ENCODE data around the gene DAW1.
"Not testable (repeated sequence)": the region's sequence is repeated elsewhere in the genome, so short reads cannot be mapped to it uniquely, and the experiment has no call there.

Gene DAW1

GRCh38 chr2:227871375-227871791 lies at the start of gene DAW1:
Gene DAW1, plus strand, starts transcription at chr2:227871631. Its CDS starts 59 bp downstream, at chr2:227871690.
- DNase-seq (ENCODE audit: low read depth), result peak; percentile 63

- peak; percentile 31 for DNase-seq (ENCODE audit: low read depth)
Observed at GRCh38 chr2:227822416-227823003, 48.9 kb upstream of the DAW1 start.

GRCh38 chr2:227823922-227824321 lies 47.5 kb upstream of the DAW1 start:
- no peak for DNase-seq (ENCODE audit: low read depth)

- DNase-seq (ENCODE audit: low read depth), result no peak
Observed at GRCh38 chr2:227824711-227825110, 46.7 kb upstream of the DAW1 start.

DNA sequence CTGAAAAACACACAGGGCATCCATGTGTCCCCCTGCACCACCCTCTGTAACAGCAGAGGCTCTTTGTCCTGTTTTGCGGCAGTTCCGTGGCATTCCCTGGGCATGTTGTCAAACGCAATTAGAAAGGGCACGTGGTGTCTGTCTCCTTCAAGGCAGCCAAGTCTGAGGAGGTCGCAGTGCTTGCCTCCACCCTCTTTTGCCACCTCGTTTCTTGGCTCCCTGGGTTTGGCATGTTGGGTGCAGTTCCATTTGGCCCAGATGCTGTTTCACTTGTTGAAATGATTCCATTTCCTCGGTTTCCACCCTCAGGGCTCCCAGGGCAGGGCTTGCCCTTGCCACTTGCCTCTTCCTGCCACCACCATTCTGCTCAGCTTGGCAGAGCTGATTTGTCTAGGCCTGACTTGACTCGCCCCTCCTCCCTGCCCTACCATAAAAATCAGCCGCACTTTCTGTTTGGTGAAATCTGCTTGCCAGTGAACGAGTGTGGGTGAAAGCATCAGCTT lies 45.4 kb upstream of the DAW1 start:
- no peak for DNase-seq (ENCODE audit: low read depth)

GRCh38 chr2:227826563-227826962 lies 44.9 kb upstream of the DAW1 start:
- no peak for DNase-seq (ENCODE audit: low read depth)

- no peak for DNase-seq (ENCODE audit: low read depth)
Observed at GRCh38 chr2:227827143-227827542, 44.3 kb upstream of the DAW1 start.

DNA sequence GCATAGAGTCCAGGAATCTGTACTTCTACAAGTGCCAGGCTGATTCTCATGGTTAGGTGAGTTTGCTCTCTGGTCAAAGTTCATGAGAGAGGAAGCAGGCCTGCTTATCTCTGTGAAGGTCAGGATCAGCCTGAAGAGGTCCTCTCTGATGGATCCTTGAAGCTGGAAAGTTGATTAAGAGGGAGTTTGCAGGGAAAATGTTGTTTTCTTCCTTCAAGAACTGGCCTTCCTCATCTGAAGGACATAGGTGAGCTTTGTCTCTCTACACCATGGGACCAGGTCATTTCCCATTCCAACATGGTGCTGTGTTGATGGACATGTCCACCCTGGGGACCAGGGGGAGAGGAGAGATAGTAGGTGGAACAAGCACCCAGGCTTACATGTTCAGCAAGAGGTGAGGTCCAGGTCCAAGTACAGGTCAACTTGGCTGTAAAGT lies 42.9 kb upstream of the DAW1 start:
- no peak for DNase-seq (ENCODE audit: low read depth)

GRCh38 chr2:227829337-227829736 lies 42.1 kb upstream of the DAW1 start:
- no peak for DNase-seq (ENCODE audit: low read depth)

GRCh38 chr2:227834423-227834822 lies 37.0 kb upstream of the DAW1 start:
- no peak for DNase-seq (ENCODE audit: low read depth)

DNA sequence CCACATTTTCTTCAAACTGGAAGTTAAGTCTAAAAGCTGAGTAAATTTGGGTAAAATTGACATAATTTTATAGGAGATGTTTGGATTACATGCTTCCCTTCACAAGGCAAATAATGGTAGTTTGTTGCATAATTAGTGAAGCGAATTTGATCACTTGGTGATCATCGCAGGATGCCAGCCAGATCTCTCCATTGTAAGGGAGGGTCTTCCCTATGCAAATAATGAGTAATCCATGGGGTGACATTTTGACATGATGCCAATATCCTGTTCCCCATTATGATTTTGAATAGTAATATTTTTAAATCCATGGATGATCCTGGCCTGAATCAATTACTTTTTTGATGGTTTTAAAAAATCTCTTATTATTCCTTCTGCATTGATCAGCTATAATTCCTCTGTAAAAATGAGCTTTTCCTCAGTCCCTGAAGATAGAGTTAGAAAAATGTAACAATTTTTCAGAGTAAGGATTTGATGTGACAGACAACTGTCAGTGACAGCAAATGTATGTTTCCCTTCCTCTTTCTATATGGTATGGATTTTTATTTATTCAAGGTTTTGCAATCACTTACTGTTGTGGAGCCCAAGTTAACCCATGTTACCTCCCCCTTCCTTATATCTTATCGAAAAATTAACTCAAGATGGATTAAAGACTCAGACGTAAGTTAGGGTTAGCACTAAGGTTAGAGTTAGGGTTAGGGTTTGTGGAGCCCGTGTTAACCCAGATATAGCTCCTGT lies 36.3 kb upstream of the DAW1 start:
- DNase-seq (ENCODE audit: low read depth), result no peak

DNA sequence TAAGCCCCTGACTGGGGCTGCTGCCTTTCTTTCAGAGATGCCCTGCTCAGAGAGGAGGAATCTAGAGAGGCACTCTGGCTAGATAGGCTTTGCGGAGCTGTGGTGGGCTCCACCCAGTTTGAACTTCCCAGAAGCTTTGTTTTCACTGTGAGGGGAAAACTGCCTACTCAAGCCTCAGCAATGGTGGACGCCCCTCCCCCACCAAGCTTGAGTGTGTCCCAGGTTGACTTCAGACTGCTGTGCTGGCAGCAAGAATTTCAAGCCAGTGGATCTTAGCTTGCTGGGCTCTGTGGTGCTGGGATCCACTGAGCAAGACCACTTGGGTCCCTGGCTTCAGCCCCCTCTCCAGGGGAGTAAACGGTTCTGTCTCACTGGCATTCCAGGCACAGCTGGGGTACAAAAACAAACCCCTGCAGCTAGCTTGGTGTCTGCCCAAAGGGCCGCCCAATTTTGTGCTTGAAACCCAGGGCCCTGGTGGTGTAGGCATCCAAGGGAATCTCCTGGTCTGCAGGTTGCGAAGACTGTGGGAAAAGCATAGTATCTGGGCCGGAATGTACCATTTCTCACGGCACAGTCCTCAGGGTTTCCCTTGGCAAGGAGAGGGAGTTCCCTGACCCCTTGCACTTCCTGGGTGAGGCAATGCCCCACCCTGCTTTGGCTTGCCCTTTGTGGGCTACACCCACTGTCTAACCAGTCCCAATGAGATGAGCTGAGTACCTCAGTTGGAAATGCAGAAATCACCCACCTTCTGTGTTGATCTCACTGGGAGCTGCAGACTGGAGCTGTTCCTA lies 31.9 kb upstream of the DAW1 start:
- DNase-seq (ENCODE audit: low read depth), result not testable (repeated sequence)

- no peak for DNase-seq (ENCODE audit: low read depth)
Observed at GRCh38 chr2:227846831-227847230, 24.6 kb upstream of the DAW1 start.

DNA sequence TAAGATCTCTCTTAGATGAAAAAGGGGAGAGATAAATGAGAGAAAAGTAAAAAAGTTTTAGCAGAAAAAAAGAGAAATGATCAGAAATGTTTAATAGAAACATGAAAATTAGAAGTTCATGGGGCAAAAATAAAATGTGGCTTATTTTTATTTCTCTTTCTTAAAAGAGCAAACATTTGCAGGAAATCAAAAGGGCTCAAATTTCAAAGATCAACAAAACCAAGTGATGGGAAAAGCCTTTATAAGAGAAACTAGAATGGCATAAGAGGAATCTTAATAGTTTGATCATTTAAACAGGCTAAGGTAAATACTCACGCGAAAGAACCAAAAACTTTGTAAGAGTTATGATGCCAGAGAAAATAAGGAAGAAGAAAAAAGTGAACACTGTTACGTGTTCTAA lies 23.3 kb upstream of the DAW1 start:
- no peak for DNase-seq (ENCODE audit: low read depth)

- no peak for DNase-seq (ENCODE audit: low read depth)
Observed at GRCh38 chr2:227848586-227848985, 22.8 kb upstream of the DAW1 start.

- peak; percentile 14 for DNase-seq (ENCODE audit: low read depth)
Observed at GRCh38 chr2:227849906-227850305, 21.5 kb upstream of the DAW1 start.

DNA sequence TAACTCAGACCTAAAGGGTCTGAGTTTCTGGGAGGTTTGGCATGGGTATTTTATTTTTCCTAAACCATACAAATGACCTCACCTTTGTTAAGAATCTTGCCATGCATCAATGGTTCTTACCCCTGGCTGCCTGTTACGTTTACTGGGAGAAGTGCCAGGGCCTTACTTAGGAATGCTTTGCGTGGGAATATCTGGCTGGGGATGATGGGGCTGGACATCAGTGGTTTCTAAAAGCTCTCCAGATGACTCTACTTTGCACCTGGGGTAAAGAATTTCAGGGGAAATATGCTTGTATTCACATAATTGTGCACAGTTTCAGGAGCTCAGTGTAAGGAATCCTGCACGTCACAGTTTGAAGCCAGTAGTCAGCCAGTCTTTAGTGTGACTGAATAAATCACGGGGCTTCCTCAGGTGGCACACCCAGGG lies 18.2 kb upstream of the DAW1 start:
- DNase-seq (ENCODE audit: low read depth), result peak; percentile 45

DNA sequence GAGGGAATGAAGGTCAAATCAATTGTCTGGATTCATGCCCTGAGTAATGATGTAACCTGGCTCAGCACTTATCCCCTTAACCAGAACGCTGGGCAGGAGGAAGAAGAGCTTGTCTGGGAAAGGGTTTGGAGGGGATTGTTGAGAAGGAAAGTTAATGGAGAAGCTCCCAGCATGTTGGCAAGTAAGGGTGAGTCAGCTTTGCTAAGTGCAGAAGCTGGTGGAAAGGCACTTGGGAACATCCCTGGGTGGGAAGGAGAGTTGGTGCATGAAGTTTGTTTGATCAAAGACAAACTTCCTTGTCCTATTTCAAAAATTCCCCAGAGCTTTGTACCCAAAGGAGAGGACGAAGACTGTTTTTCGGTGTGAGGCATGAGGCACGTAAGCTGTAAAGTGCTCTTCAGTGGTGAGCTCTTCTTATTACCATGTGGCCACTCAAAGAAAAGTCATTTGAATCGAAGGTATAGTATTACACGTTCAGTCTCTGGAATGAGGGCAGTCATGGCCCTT lies 17.6 kb upstream of the DAW1 start:
- DNase-seq (ENCODE audit: low read depth), result peak; percentile 16

- no peak for DNase-seq (ENCODE audit: low read depth)
Observed at GRCh38 chr2:227855440-227855839, 16.0 kb upstream of the DAW1 start.

DNA sequence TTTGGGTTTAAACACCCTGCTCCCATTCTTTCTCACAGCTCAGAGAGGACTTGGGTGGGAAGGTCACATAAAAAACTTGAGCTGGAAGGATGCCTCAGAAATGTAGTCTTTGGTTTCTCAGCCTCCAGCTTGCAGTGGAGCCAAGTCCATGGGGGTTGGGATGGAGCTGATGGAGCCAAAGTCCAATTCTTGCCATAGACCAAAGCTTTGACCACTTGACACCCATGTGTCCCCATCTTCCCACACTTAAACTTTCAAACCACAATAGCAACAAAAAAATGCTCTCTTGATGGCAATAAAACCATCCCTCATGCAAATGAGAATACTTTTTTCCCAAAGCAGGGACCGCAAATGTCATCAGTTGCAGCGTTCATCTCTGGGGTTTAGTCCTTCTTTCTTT lies 14.7 kb upstream of the DAW1 start:
- peak; percentile 51 for DNase-seq (ENCODE audit: low read depth)

- DNase-seq (ENCODE audit: low read depth), result no peak
Observed at GRCh38 chr2:227860221-227860641, 11.2 kb upstream of the DAW1 start.

GRCh38 chr2:227861011-227861410 lies 10.4 kb upstream of the DAW1 start:
- no peak for DNase-seq (ENCODE audit: low read depth)

Data from EH (cell line).